HepG2 (cell line): ENCODE data around the gene CEBPZOS. TPM values are rescaled to one million over a fixed set of nuclear protein-coding genes. Genes with fewer than 3 reads are reported as not detected.

Experiments used
- ATAC-seq: fragments of 200-7000 bp; cut with Tn5 transposase; 3 replicates; pipeline ENCODE4 v1.9.1; 2020; ENCODE audit warnings: mild to moderate bottlenecking, moderate library complexity
- BruUV-seq: library from RNA; stranded (reverse); fragments of 400-500 nt; replicated peaks from 2 replicates; lab custom pipeline; 2021; lab: Mats Ljungman, UMichigan
- CTCF ChIA-PET: fragments of 300-600 bp; formaldehyde crosslinking; extraction: SDS; loops from one replicate; lab custom pipeline; 2021; ENCODE audit warnings: low total read pairs, inconsistent platforms, low intra/inter-chr PET ratio; lab: Yijun Ruan, JAX
- POLR2A ChIA-PET: fragments of 350-600 bp; sonication (Branson Sonifier 250); formaldehyde crosslinking; loops from one replicate; lab custom pipeline; 2020; ENCODE audit warnings: antibody characterized with exemption, inconsistent platforms; lab: Yijun Ruan, JAX
- DNase-seq: peaks from one replicate; pipeline ENCODE4 v3.0.0-alpha.2; 2015; ENCODE audit warnings: low spot score
- FAIRE-seq: peaks from 3 replicates; lab custom pipeline; 2011; peaks lifted over from hg19 to GRCh38; lab: Jason Lieb, UNC
- H2AFZ ChIP-seq: one replicate; pipeline ENCODE4 v1.6.1; 2011; ENCODE audit warnings: low read length, inconsistent platforms
- H3K27ac ChIP-seq: fragments of 300-600 bp; 3 replicates; pipeline ENCODE4 v1.8.0; 2011; ENCODE audit warnings: mixed run types, mild to moderate bottlenecking, mixed read lengths, low read length, inconsistent platforms; ENCODE audit not compliant: insufficient read depth; ENCODE audit errors: extremely low read length
- H3K27me3 ChIP-seq, 2 experiments: fragments of 200-600 bp in 1 of 2; 2 replicates in 1 of 2; 3 replicates in 1 of 2; pipeline versions ENCODE4 v1.6.0 to v1.8.0; 2011; ENCODE audit warnings: low read length in 2 of 2, mild to moderate bottlenecking in 2 of 2, moderate library complexity in 2 of 2, inconsistent platforms in 1 of 2; ENCODE audit not compliant: insufficient read depth in 2 of 2, control insufficient read depth in 1 of 2
- H3K36me3 ChIP-seq, 2 experiments: fragments of 200-600 bp in 1 of 2; replicated peaks in 1 of 2; 2 replicates in 1 of 2; 3 replicates in 1 of 2; pipeline versions ENCODE4 v1.5.1 to v1.8.0; 2011; ENCODE audit warnings: low read length in 2 of 2, inconsistent platforms in 1 of 2; ENCODE audit not compliant: insufficient read depth in 2 of 2, control insufficient read depth in 1 of 2
- H3K4me1 ChIP-seq: 2 replicates; pipeline ENCODE4 v1.5.1; 2012; ENCODE audit warnings: low read length, inconsistent platforms; ENCODE audit not compliant: insufficient read depth
- H3K4me2 ChIP-seq: 2 replicates; pipeline ENCODE4 v1.6.0; 2011; ENCODE audit warnings: low read depth, low read length, inconsistent platforms
- H3K4me3 ChIP-seq, 3 experiments: fragments of 200-600 bp in 1 of 3; sonication (generic), shearing (Covaris generic) in 1 of 3; replicated peaks in 1 of 3; 2 replicates each; pipeline ENCODE4 v1.5.1; 2011 to 2016; ENCODE audit warnings: low read length in 3 of 3, inconsistent platforms in 2 of 3, low read depth in 2 of 3, mild to moderate bottlenecking in 2 of 3, control low read depth in 1 of 3, mixed read lengths in 1 of 3; ENCODE audit not compliant: insufficient read depth in 1 of 3
- H3K79me2 ChIP-seq: one replicate; pipeline ENCODE4 v1.6.1; 2011; ENCODE audit warnings: low read length, inconsistent platforms; ENCODE audit not compliant: insufficient read depth
- H3K9ac ChIP-seq: 2 replicates; pipeline ENCODE4 v1.6.0; 2011; ENCODE audit warnings: mild to moderate bottlenecking, low read depth, low read length, inconsistent platforms; ENCODE audit not compliant: insufficient read depth
- H3K9me3 ChIP-seq: 2 replicates; pipeline ENCODE4 v1.5.1; 2012; ENCODE audit warnings: mild to moderate bottlenecking, low read length
- H4K20me1 ChIP-seq: 2 replicates; pipeline ENCODE4 v1.6.0; 2011; ENCODE audit warnings: inconsistent platforms, mild to moderate bottlenecking, low read length, moderate library complexity; ENCODE audit not compliant: insufficient read depth
- DDIT3 ChIP-seq: sonication (generic); formaldehyde crosslinking; IDR thresholded peaks from 2 replicates; pipeline ENCODE4 v1.4.0; 2020; ENCODE audit warnings: mild to moderate bottlenecking, missing genetic modification reagents
- DR1 ChIP-seq: sonication (generic); formaldehyde crosslinking; IDR thresholded peaks from 2 replicates; pipeline ENCODE4 v1.8.0; 2021; ENCODE audit warnings: mild to moderate bottlenecking, missing genetic modification reagents, inconsistent platforms
- DZIP1 ChIP-seq: sonication (generic); formaldehyde crosslinking; IDR thresholded peaks from 2 replicates; pipeline ENCODE4 v1.5.0; 2020; ENCODE audit warnings: mild to moderate bottlenecking, missing genetic modification reagents
- E2F2 ChIP-seq: sonication (generic); formaldehyde crosslinking; IDR thresholded peaks from 2 replicates; pipeline ENCODE4 v1.4.0; 2020; ENCODE audit warnings: missing genetic modification reagents, borderline replicate concordance
- GFI1 ChIP-seq: sonication (generic); formaldehyde crosslinking; IDR thresholded peaks from 2 replicates; pipeline ENCODE4 v1.5.0; 2020; ENCODE audit warnings: missing genetic modification reagents, mild to moderate bottlenecking, borderline replicate concordance
- KMT2B ChIP-seq: IDR thresholded peaks from 2 replicates; pipeline ENCODE4 v1.6.1; 2016; ENCODE audit warnings: missing genetic modification reagents, missing compliant biosample characterization
- ZKSCAN5 ChIP-seq: sonication (generic); formaldehyde crosslinking; IDR thresholded peaks from 2 replicates; pipeline ENCODE4 v1.5.1; 2020; ENCODE audit warnings: mild to moderate bottlenecking, missing genetic modification reagents
- ZNF136 ChIP-seq: sonication (generic); formaldehyde crosslinking; IDR thresholded peaks from 2 replicates; pipeline ENCODE4 v1.8.1; 2022; ENCODE audit warnings: low read depth, mild to moderate bottlenecking, moderate library complexity, missing genetic modification reagents
- ZNF354B ChIP-seq: sonication (generic); formaldehyde crosslinking; IDR thresholded peaks from 2 replicates; pipeline ENCODE4 v1.8.0; 2022; ENCODE audit warnings: mild to moderate bottlenecking, missing genetic modification reagents
- ZNF512B ChIP-seq: sonication (generic); formaldehyde crosslinking; IDR thresholded peaks from 2 replicates; pipeline ENCODE4 v1.5.1; 2020; ENCODE audit warnings: missing genetic modification reagents, mild to moderate bottlenecking, borderline replicate concordance
- ZNF781 ChIP-seq: sonication (generic); formaldehyde crosslinking; IDR thresholded peaks from 2 replicates; pipeline ENCODE4 v1.5.1; 2020; ENCODE audit warnings: borderline replicate concordance, mild to moderate bottlenecking, missing genetic modification reagents; ENCODE audit errors: not compliant biosample characterization
- ZNF841 ChIP-seq: sonication (generic); formaldehyde crosslinking; IDR thresholded peaks from 2 replicates; pipeline ENCODE4 v1.8.1; 2023; ENCODE audit warnings: missing genetic modification reagents, borderline replicate concordance
- WGBS: methylation state at CpG from one replicate; pipeline ENCODE4 v1.1.6; 2017; ENCODE audit warnings: low lambda C conversion rate; 5-methylcytosine and 5-hydroxymethylcytosine counted together
- in situ Hi-C: cut with HindIII; loops from 2 replicates; pipeline ENCODE4 v1.10.0; 2017; ENCODE audit warnings: low pct_unique_long_range_greater_than_20kb; ENCODE audit not compliant: extremely low pct_ligation_motif_present
- intact Hi-C: fragments of 100-400 bp; cut with micrococcal nuclease; formaldehyde crosslinking; loops from one replicate; pipeline ENCODE4 v1.10.0; 2022; ENCODE audit not compliant: unreplicated experiment
- polyA plus RNA-seq, 8 experiments: library from polyadenylated mRNA; depleted of rRNA in 3 of 8; stranded (reverse) in 7 of 8; unstranded in 1 of 8; fragments of >200 nt; fragmentation: Illumina TruSeq in 4 of 8; extraction: Trizol in 4 of 8; gene quantifications; 2 replicates each; pipeline versions ENCODE4 v1.2.1 to v1.2.3, GENCODE V29; 2011 to 2016; ENCODE audit warnings: low read depth in 4 of 8, missing spikeins in 1 of 8, mixed read lengths in 1 of 8; ENCODE audit not compliant: insufficient read depth in 1 of 8
- total RNA-seq, 5 experiments: library from RNA; depleted of rRNA; stranded (reverse); fragments of >200 nt; fragmentation: Illumina TruSeq; extraction: Trizol; gene quantifications; 2 replicates each; pipeline ENCODE4 v1.2.3, GENCODE V29; 2016; ENCODE audit warnings: low read depth in 1 of 5

CEBPZOS gene
- total and polyA plus RNA-seq, 2 of the 13 experiments (the other 11 are each of a cell fraction or from before 2014, with no cell fraction given), result 18.6 to 44.7 TPM

- TF ChIP-seq E2F2 (CRISPR knock-in tag) (no peak), GFI1 (CRISPR knock-in tag) (no peak), ZNF136 (CRISPR knock-in tag) (no peak), KMT2B (CRISPR knock-in tag) (no peak), ZNF781 (CRISPR knock-in tag) (no peak), DR1 (CRISPR knock-in tag) (no peak), ZKSCAN5 (CRISPR knock-in tag) (no peak), DZIP1 (CRISPR knock-in tag) (no peak), ZNF354B (CRISPR knock-in tag) (no peak)
- TF ChIP-seq, all 625 proteins: peak for 0
Observed at GRCh38 chr2:37211212-37211611, 14.9 kb downstream of the CEBPZOS start (continued).

- ATAC-seq (no peak; the same call in 2 of the 3 replicates), FAIRE-seq (no peak), DNase-seq (no peak)
- no peak overlapping the region for H3K4me2 ChIP-seq
- POLR2A ChIA-PET, result no interaction called here
- H2AFZ ChIP-seq, result no peak overlapping the region
- in situ Hi-C loops, result no loop called here
- H3K4me3 ChIP-seq, result no peak overlapping the region
- no peaks in the 10 kb centered on the region for H4K20me1 ChIP-seq
- no peak overlapping the region for H3K9ac ChIP-seq
- CTCF ChIA-PET, result no interaction called here
- no TSS peak for BruUV-seq
- H3K36me3 ChIP-seq, result peaks cover 18 to 91% of the 10 kb centered on the region in 2 experiments
- H3K27me3 ChIP-seq, result no peaks in the 10 kb centered on the region
- TF ChIP-seq ZNF841 (CRISPR knock-in tag) (no peak), ZNF512B (CRISPR knock-in tag) (no peak), DDIT3 (no peak)
- H3K4me1 ChIP-seq, result peaks cover 13% of the 10 kb centered on the region
- peaks cover 27% of the 10 kb centered on the region for H3K79me2 ChIP-seq
- no peak overlapping the region for H3K27ac ChIP-seq
- intact Hi-C loops, result no loop called here
- peaks cover 23% of the 10 kb centered on the region for H3K9me3 ChIP-seq
- 94% methylated on average over 3 of the region's 3 CpGs for WGBS
Observed at GRCh38 chr2:37211939-37212338, 15.6 kb downstream of the CEBPZOS start.
